HepG2 (cell line): ENCODE data around the gene SERPINB6. TPM values are rescaled to one million over a fixed set of nuclear protein-coding genes. Genes with fewer than 3 reads are reported as not detected.

Experiments
- ATRX ChIP-seq: sonication (generic); formaldehyde crosslinking; IDR thresholded peaks from 2 replicates; pipeline ENCODE4 v1.4.0; 2020; ENCODE audit warnings: missing genetic modification reagents, borderline replicate concordance
- DNMT1 ChIP-seq: sonication (generic); formaldehyde crosslinking; IDR thresholded peaks from 2 replicates; pipeline ENCODE4 v1.5.1; 2020; ENCODE audit warnings: mild to moderate bottlenecking, missing genetic modification reagents
- ETS1 ChIP-seq: sonication (generic); formaldehyde crosslinking; IDR thresholded peaks from 2 replicates; pipeline ENCODE4 v1.4.0; 2020; ENCODE audit warnings: missing genetic modification reagents
- EZH2 ChIP-seq: conservative IDR thresholded peaks from 2 replicates; pipeline ENCODE4 v1.6.1; 2012; ENCODE audit warnings: mild to moderate bottlenecking, low read depth, low read length, moderate library complexity
- FOXJ3 ChIP-seq: sonication (generic); formaldehyde crosslinking; IDR thresholded peaks from 2 replicates; pipeline ENCODE4 v1.4.0; 2020; ENCODE audit warnings: missing genetic modification reagents, mild to moderate bottlenecking, borderline replicate concordance
- MLXIP ChIP-seq: sonication (generic); formaldehyde crosslinking; IDR thresholded peaks from 2 replicates; pipeline ENCODE4 v1.9.0; 2021; ENCODE audit warnings: missing genetic modification reagents, borderline replicate concordance
- NFE2L2 ChIP-seq: fragments of 150-350 bp; IDR thresholded peaks from 2 replicates; pipeline ENCODE4 v1.6.1; 2014; ENCODE audit warnings: low read length
- NR1H2 ChIP-seq: sonication (generic); formaldehyde crosslinking; IDR thresholded peaks from 2 replicates; pipeline ENCODE4 v1.8.1; 2022; ENCODE audit warnings: low read depth, missing genetic modification reagents, borderline replicate concordance
- RFX3 ChIP-seq: IDR thresholded peaks from 2 replicates; pipeline ENCODE4 v1.6.1; 2016; ENCODE audit warnings: missing biosample characterization, missing genetic modification reagents
- RNF2 ChIP-seq: fragments of 450-650 bp; conservative IDR thresholded peaks from 2 replicates; pipeline ENCODE4 v1.6.1; 2016; ENCODE audit warnings: low read depth
- SAP130 ChIP-seq: IDR thresholded peaks from 2 replicates; pipeline ENCODE4 v1.6.1; 2016; ENCODE audit warnings: low read depth
- SNAPC5 ChIP-seq: sonication (generic); formaldehyde crosslinking; IDR thresholded peaks from 2 replicates; pipeline ENCODE4 v1.8.1; 2023; ENCODE audit warnings: mild to moderate bottlenecking, missing genetic modification reagents, borderline replicate concordance
- SOX5 ChIP-seq: IDR thresholded peaks from 2 replicates; pipeline ENCODE4 v1.6.1; 2016; ENCODE audit warnings: borderline replicate concordance
- SP4 ChIP-seq: sonication (generic); formaldehyde crosslinking; IDR thresholded peaks from 2 replicates; pipeline ENCODE4 v1.8.1; 2023; ENCODE audit warnings: mild to moderate bottlenecking, missing genetic modification reagents
- TBX2 ChIP-seq: sonication (generic); formaldehyde crosslinking; IDR thresholded peaks from 2 replicates; pipeline ENCODE4 v1.5.0; 2020; ENCODE audit warnings: missing genetic modification reagents, mild to moderate bottlenecking, borderline replicate concordance
- TEAD2 ChIP-seq: sonication (generic); formaldehyde crosslinking; IDR thresholded peaks from 2 replicates; pipeline ENCODE4 v1.9.0; 2021; ENCODE audit warnings: missing genetic modification reagents
- TEF ChIP-seq: sonication (generic); formaldehyde crosslinking; IDR thresholded peaks from 2 replicates; pipeline ENCODE4 v1.5.0; 2020; ENCODE audit warnings: missing genetic modification reagents
- U2AF1 ChIP-seq: fragments of 200-400 bp; formaldehyde crosslinking; optimal IDR thresholded peaks from 2 replicates; pipeline ENCODE3; 2017; ENCODE audit warnings: mild to moderate bottlenecking, low read depth, low read length
- ZNF101 ChIP-seq: sonication (generic); formaldehyde crosslinking; IDR thresholded peaks from 2 replicates; pipeline ENCODE4 v1.4.0; 2020; ENCODE audit warnings: mild to moderate bottlenecking, low read depth, missing genetic modification reagents, borderline replicate concordance
- ZNF263 ChIP-seq: sonication (generic); formaldehyde crosslinking; IDR thresholded peaks from 2 replicates; pipeline ENCODE4 v1.4.0; 2020; ENCODE audit warnings: missing genetic modification reagents
- ZNF282 ChIP-seq: fragments of 450-650 bp; IDR thresholded peaks from 2 replicates; pipeline ENCODE4 v1.6.1; 2018; ENCODE audit not compliant: partially characterized antibody
- ZNF430 ChIP-seq: sonication (generic); formaldehyde crosslinking; IDR thresholded peaks from 2 replicates; pipeline ENCODE4 v1.9.0; 2021; ENCODE audit warnings: mild to moderate bottlenecking, missing genetic modification reagents
- ZNF441 ChIP-seq: sonication (generic); formaldehyde crosslinking; IDR thresholded peaks from 2 replicates; pipeline ENCODE4 v1.7.0; 2021; ENCODE audit warnings: missing genetic modification reagents, borderline replicate concordance
- ZNF576 ChIP-seq: sonication (generic); formaldehyde crosslinking; IDR thresholded peaks from 2 replicates; pipeline ENCODE4 v1.4.0; 2020; ENCODE audit warnings: mild to moderate bottlenecking, missing genetic modification reagents
- ZNF615 ChIP-seq: sonication (generic); formaldehyde crosslinking; IDR thresholded peaks from 2 replicates; pipeline ENCODE4 v1.5.0; 2020; ENCODE audit warnings: mild to moderate bottlenecking, missing genetic modification reagents, borderline replicate concordance
- ZNF672 ChIP-seq: sonication (generic); formaldehyde crosslinking; IDR thresholded peaks from 2 replicates; pipeline ENCODE4 v1.8.1; 2022; ENCODE audit warnings: missing genetic modification reagents
- ZNF740 ChIP-seq: sonication (generic); formaldehyde crosslinking; IDR thresholded peaks from 2 replicates; pipeline ENCODE4 v1.4.0; 2020; ENCODE audit warnings: missing genetic modification reagents
- ZNF879 ChIP-seq: sonication (generic); formaldehyde crosslinking; IDR thresholded peaks from 2 replicates; pipeline ENCODE4 v1.8.1; 2023; ENCODE audit warnings: missing genetic modification reagents
- polyA plus RNA-seq, 8 experiments: library from polyadenylated mRNA; depleted of rRNA in 3 of 8; stranded (reverse) in 7 of 8; unstranded in 1 of 8; fragments of >200 nt; fragmentation: Illumina TruSeq in 4 of 8; extraction: Trizol in 4 of 8; gene quantifications; 2 replicates each; pipeline versions ENCODE4 v1.2.1 to v1.2.3, GENCODE V29; 2011 to 2016; ENCODE audit warnings: low read depth in 4 of 8, missing spikeins in 1 of 8, mixed read lengths in 1 of 8; ENCODE audit not compliant: insufficient read depth in 1 of 8
- total RNA-seq, 5 experiments: library from RNA; depleted of rRNA; stranded (reverse); fragments of >200 nt; fragmentation: Illumina TruSeq; extraction: Trizol; gene quantifications; 2 replicates each; pipeline ENCODE4 v1.2.3, GENCODE V29; 2016; ENCODE audit warnings: low read depth in 1 of 5

Gene SERPINB6
- total and polyA plus RNA-seq, 2 of the 13 experiments (the other 11 are each of a cell fraction or from before 2014, with no cell fraction given), result 38.2 to 61.3 TPM

GRCh38 chr6:2938632-2939083 lies 32.7 kb downstream of the SERPINB6 start (continued):
- TF ChIP-seq EZH2 (no peak), U2AF1 (no peak), TBX2 (CRISPR knock-in tag) (peak; percentile 91), RNF2 (peak; percentile 84), RFX3 (no peak), ZNF615 (CRISPR knock-in tag) (no peak), ZNF441 (CRISPR knock-in tag) (0 out of 2 replicates have a peak, but pooled peaks have one; percentile 52), SNAPC5 (CRISPR knock-in tag) (no peak), ZNF282 (no peak), SOX5 (CRISPR knock-in tag) (peak; percentile 63), ZNF672 (CRISPR knock-in tag) (no peak), ZNF430 (CRISPR knock-in tag) (0 out of 2 replicates have a peak, but pooled peaks have one; percentile 17), TEF (peak; percentile 75; the same call in 1 of the 2 replicates), SAP130 (CRISPR knock-in tag) (0 out of 2 replicates have a peak, but pooled peaks have one; percentile 10), DNMT1 (CRISPR knock-in tag) (0 out of 2 replicates have a peak, but pooled peaks have one; percentile 3), SP4 (CRISPR knock-in tag) (no peak), TEAD2 (CRISPR knock-in tag) (no peak), ZNF263 (no peak), MLXIP (no peak), ZNF879 (0 out of 2 replicates have a peak, but pooled peaks have one; percentile 54), ATRX (no peak), ZNF740 (no peak), ZNF576 (no peak), ETS1 (CRISPR knock-in tag) (no peak), NFE2L2 (no peak), FOXJ3 (CRISPR knock-in tag) (no peak), ZNF101 (CRISPR knock-in tag) (no peak), NR1H2 (CRISPR knock-in tag) (no peak)
